HepG2 (cell line): Measurements from ENCODE around the gene MMRN2. TPM values are rescaled to one million over a fixed set of nuclear protein-coding genes. Genes with fewer than 3 reads are reported as not detected.

Experiments
- IRX3 ChIP-seq: sonication (generic); formaldehyde crosslinking; IDR thresholded peaks from 2 replicates; pipeline ENCODE4 v1.8.1; 2023; ENCODE audit warnings: mild to moderate bottlenecking, low read depth, missing genetic modification reagents, borderline replicate concordance
- KDM2A ChIP-seq: sonication (generic); formaldehyde crosslinking; IDR thresholded peaks from 2 replicates; pipeline ENCODE4 v1.4.0; 2020; ENCODE audit warnings: low read depth, missing genetic modification reagents, borderline replicate concordance
- KDM3A ChIP-seq: IDR thresholded peaks from 2 replicates; pipeline ENCODE4 v1.6.1; 2018; ENCODE audit warnings: low read depth, missing compliant biosample characterization
- NR2F6 ChIP-seq, 2 experiments: IDR thresholded peaks; 2 replicates each; pipeline ENCODE4 v1.6.1; 2016; ENCODE audit warnings: antibody characterized with exemption in 1 of 2, mild to moderate bottlenecking in 1 of 2
- RFX3 ChIP-seq: IDR thresholded peaks from 2 replicates; pipeline ENCODE4 v1.6.1; 2016; ENCODE audit warnings: missing biosample characterization, missing genetic modification reagents
- XRCC5 ChIP-seq: fragments of 200-400 bp; formaldehyde crosslinking; optimal IDR thresholded peaks from 2 replicates; pipeline ENCODE3; 2017; ENCODE audit warnings: mild to moderate bottlenecking, low read length
- ZKSCAN5 ChIP-seq: sonication (generic); formaldehyde crosslinking; IDR thresholded peaks from 2 replicates; pipeline ENCODE4 v1.5.1; 2020; ENCODE audit warnings: mild to moderate bottlenecking, missing genetic modification reagents
- ZNF253 ChIP-seq: sonication (generic); formaldehyde crosslinking; IDR thresholded peaks from 2 replicates; pipeline ENCODE4 v1.8.0; 2022; ENCODE audit warnings: mild to moderate bottlenecking, missing genetic modification reagents, borderline replicate concordance
- ZNF646 ChIP-seq: sonication (generic); formaldehyde crosslinking; IDR thresholded peaks from 2 replicates; pipeline ENCODE4 v1.9.0; 2021; ENCODE audit warnings: mild to moderate bottlenecking, missing genetic modification reagents
- ZNF784 ChIP-seq: sonication (generic); formaldehyde crosslinking; IDR thresholded peaks from 2 replicates; pipeline ENCODE4 v1.5.1; 2020; ENCODE audit warnings: missing genetic modification reagents, mild to moderate bottlenecking, borderline replicate concordance
- ZNF883 ChIP-seq: sonication (generic); formaldehyde crosslinking; IDR thresholded peaks from 2 replicates; pipeline ENCODE4 v1.5.1; 2020; ENCODE audit warnings: mild to moderate bottlenecking, missing genetic modification reagents; ENCODE audit errors: not compliant biosample characterization
- polyA plus RNA-seq, 8 experiments: library from polyadenylated mRNA; depleted of rRNA in 3 of 8; stranded (reverse) in 7 of 8; unstranded in 1 of 8; fragments of >200 nt; fragmentation: Illumina TruSeq in 4 of 8; extraction: Trizol in 4 of 8; gene quantifications; 2 replicates each; pipeline versions ENCODE4 v1.2.1 to v1.2.3, GENCODE V29; 2011 to 2016; ENCODE audit warnings: low read depth in 4 of 8, missing spikeins in 1 of 8, mixed read lengths in 1 of 8; ENCODE audit not compliant: insufficient read depth in 1 of 8
- total RNA-seq, 5 experiments: library from RNA; depleted of rRNA; stranded (reverse); fragments of >200 nt; fragmentation: Illumina TruSeq; extraction: Trizol; gene quantifications; 2 replicates each; pipeline ENCODE4 v1.2.3, GENCODE V29; 2016; ENCODE audit warnings: low read depth in 1 of 5
- TF ChIP-seq, protein P1 (sequence below): IDR thresholded peaks from 2 replicates; pipeline ENCODE4 v1.6.1; 2016; ENCODE audit warnings: missing genetic modification reagents, missing compliant biosample characterization
- TF ChIP-seq, protein P2 (sequence below): sonication (generic); formaldehyde crosslinking; IDR thresholded peaks from 2 replicates; pipeline ENCODE4 v1.4.0; 2020; ENCODE audit warnings: missing genetic modification reagents, mild to moderate bottlenecking, borderline replicate concordance
- TF ChIP-seq, protein P3 (sequence below): sonication (generic); formaldehyde crosslinking; IDR thresholded peaks from 2 replicates; pipeline ENCODE4 v1.5.0; 2020; ENCODE audit warnings: mild to moderate bottlenecking, missing genetic modification reagents

The MMRN2 gene
- total and polyA plus RNA-seq, 2 of the 13 experiments (the other 11 are each of a cell fraction or from before 2014, with no cell fraction given), result 0.04 TPM; not detected in 1

GRCh38 chr10:86960003-86960862, 2.8 kb upstream of the MMRN2 start (continued):
- no peak for TF ChIP-seq ZNF784 (CRISPR knock-in tag)
- no peak for TF ChIP-seq ZNF253
- TF ChIP-seq NR2F6 (IDR thresholded peaks at IDR 0.05), result no peak
- TF ChIP-seq NR2F6 (CRISPR knock-in tag; IDR thresholded peaks at IDR 0.05), result peak; percentile 6; the same call in 1 of the 2 replicates
- no peak for TF ChIP-seq ZKSCAN5
- peak; percentile 71 for TF ChIP-seq ZNF646 (CRISPR knock-in tag)
- peak; percentile 41; the same call in 1 of the 2 replicates for TF ChIP-seq KDM3A (CRISPR knock-in tag)
- TF ChIP-seq ZNF883 (CRISPR knock-in tag), result peak; percentile 71
- TF ChIP-seq RFX3 (CRISPR knock-in tag), result no peak
- peak; percentile 53; the same call in 1 of the 2 replicates for TF ChIP-seq KDM2A (CRISPR knock-in tag)
- TF ChIP-seq, protein P1, sequence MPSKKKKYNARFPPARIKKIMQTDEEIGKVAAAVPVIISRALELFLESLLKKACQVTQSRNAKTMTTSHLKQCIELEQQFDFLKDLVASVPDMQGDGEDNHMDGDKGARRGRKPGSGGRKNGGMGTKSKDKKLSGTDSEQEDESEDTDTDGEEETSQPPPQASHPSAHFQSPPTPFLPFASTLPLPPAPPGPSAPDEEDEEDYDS (CRISPR knock-in tag), result 0 out of 2 replicates have a peak, but pooled peaks have one; percentile 31
- TF ChIP-seq, protein P2, sequence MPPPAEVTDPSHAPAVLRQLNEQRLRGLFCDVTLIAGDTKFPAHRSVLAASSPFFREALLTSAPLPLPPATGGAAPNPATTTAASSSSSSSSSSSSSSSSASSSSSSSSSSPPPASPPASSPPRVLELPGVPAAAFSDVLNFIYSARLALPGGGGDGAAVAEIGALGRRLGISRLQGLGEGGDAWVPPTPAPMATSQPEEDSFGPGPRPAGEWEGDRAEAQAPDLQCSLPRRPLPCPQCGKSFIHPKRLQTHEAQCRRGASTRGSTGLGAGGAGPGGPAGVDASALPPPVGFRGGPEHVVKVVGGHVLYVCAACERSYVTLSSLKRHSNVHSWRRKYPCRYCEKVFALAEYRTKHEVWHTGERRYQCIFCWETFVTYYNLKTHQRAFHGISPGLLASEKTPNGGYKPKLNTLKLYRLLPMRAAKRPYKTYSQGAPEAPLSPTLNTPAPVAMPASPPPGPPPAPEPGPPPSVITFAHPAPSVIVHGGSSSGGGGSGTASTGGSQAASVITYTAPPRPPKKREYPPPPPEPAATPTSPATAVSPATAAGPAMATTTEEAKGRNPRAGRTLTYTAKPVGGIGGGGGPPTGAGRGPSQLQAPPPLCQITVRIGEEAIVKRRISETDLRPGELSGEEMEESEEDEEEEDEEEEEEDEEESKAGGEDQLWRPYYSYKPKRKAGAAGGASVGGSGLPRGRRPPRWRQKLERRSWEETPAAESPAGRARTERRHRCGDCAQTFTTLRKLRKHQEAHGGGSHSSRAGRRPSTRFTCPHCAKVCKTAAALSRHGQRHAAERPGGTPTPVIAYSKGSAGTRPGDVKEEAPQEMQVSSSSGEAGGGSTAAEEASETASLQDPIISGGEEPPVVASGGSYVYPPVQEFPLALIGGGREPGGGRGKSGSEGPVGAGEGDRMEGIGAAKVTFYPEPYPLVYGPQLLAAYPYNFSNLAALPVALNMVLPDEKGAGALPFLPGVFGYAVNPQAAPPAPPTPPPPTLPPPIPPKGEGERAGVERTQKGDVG (CRISPR knock-in tag), result no peak
- TF ChIP-seq, protein P3, sequence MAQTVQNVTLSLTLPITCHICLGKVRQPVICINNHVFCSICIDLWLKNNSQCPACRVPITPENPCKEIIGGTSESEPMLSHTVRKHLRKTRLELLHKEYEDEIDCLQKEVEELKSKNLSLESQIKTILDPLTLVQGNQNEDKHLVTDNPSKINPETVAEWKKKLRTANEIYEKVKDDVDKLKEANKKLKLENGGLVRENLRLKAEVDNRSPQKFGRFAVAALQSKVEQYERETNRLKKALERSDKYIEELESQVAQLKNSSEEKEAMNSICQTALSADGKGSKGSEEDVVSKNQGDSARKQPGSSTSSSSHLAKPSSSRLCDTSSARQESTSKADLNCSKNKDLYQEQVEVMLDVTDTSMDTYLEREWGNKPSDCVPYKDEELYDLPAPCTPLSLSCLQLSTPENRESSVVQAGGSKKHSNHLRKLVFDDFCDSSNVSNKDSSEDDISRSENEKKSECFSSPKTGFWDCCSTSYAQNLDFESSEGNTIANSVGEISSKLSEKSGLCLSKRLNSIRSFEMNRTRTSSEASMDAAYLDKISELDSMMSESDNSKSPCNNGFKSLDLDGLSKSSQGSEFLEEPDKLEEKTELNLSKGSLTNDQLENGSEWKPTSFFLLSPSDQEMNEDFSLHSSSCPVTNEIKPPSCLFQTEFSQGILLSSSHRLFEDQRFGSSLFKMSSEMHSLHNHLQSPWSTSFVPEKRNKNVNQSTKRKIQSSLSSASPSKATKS (CRISPR knock-in tag), result no peak
- no peak for TF ChIP-seq IRX3 (CRISPR knock-in tag)
- peak; percentile 34 for TF ChIP-seq XRCC5
